Memory B cell (primary cell): ENCODE data around the gene VSTM4.

ENCODE experiments used
- ATAC-seq: fragments of 150-1000 bp; cut with Tn5 transposase; 2 replicates; pipeline ENCODE4 v1.10.0; 2021; ENCODE audit warnings: low read depth, mild to moderate bottlenecking, moderate library complexity
- DNase-seq, 2 donors: peaks; one replicate each; pipeline ENCODE4 v3.0.0; 2022; ENCODE audit warnings: low spot score in 2 of 2
- H3K27ac Mint-ChIP-seq: one replicate; pipeline ENCODE4 v1.8.0; 2022; ENCODE audit warnings: mild to moderate bottlenecking, moderate library complexity, mixed read lengths
- H3K27me3 Mint-ChIP-seq: one replicate; pipeline ENCODE4 v1.8.0; 2022; ENCODE audit warnings: mixed read lengths
- H3K36me3 Mint-ChIP-seq: one replicate; pipeline ENCODE4 v1.8.0; 2022; ENCODE audit warnings: mild to moderate bottlenecking, mixed read lengths
- H3K4me1 Mint-ChIP-seq: one replicate; pipeline ENCODE4 v1.8.0; 2022; ENCODE audit warnings: mixed read lengths
- H3K4me3 Mint-ChIP-seq: one replicate; pipeline ENCODE4 v1.8.0; 2022; ENCODE audit warnings: mild to moderate bottlenecking, moderate library complexity, mixed read lengths
- H3K9me3 Mint-ChIP-seq: one replicate; pipeline ENCODE4 v1.8.0; 2022; ENCODE audit warnings: mixed read lengths

VSTM4 gene

DNA sequence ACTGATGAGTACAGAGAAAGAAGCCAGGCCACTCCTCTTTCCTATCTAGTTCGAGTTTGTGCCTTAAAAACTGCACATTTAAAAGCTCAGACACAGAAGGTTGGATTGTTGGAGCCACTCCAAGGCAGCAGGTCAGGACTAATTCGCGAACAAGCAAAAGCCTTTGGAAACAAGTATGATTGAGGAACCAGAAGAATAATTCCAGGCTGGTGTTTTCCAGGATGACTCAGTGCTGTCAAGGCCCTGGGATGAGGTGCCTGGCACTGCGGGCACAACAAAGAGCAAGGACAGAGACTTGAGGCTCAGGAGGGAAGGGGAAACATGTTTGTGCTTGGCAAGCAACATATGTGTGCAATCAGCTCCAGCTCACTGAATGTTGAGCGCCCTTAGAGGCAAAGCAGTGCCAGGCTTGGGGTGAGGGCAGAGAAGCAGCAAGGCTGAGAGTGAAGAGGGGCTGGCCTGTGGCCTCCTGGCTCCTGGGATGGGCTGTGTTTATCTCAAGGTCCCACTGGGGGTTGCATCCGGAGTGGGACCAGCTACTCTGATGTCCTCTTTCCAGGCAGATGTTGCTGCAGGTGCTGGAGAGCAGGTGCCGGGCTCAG, 44.1 kb downstream of the VSTM4 start:
- Mint-ChIP-seq H3K27ac (no peak overlapping the region), H3K9me3 (no peaks in the 10 kb centered on the region), H3K36me3 (no peaks in the 10 kb centered on the region), H3K4me1 (no peaks in the 10 kb centered on the region), H3K4me3 (no peak overlapping the region), H3K27me3 (peaks cover 9% of the 10 kb centered on the region)
- ATAC-seq: no peak
- peak in 1 of 2 donors; percentile 5 for DNase-seq

DNA sequence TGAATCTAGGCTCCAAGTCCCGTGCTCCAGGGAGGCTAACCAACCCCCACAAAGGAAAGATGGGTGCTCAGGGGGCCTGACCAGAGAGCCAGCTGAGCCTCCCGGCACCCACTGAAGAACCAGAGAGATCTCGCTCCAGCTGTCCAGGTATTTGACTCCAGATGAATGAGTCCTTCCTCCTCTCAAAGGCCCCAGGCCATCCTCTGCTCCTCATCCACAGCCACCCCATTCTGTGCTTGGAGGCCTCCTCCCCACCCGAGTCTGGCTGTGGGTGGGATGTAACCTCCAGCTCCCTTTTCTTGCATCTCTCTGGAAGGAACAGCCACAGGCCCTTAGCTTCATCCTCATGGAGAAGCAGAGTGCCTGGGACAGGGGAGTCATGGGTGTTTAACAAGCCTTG, 44.6 kb downstream of the VSTM4 start:
- no peak for ATAC-seq

DNA sequence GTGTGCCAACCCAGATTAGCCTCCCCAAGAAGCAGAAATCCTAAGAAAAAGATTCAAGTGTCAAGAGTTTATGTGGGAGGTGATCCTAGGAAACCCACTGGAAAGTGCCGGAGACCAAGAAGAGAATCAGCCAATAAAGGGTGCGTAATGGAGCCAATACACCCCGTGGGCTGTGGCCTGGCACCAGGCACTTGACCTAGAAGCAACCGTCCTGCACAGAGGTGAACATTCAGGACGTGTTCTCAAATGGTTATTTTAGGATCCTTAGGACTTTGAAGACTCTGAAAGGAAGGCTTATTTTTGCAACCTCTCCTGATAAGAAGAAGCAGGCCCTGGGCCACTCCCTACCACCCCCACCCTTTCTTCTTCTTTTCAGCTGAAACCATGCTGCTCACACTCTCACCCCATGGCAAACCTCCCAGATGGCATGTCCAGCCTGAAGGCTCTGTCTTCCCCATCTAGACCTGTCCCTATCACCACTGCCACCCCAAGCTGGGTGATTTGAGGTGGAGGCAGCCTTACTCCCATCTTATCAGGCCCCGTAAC, 46.6 kb downstream of the VSTM4 start:
- H3K9me3 Mint-ChIP-seq: no peaks in the 10 kb centered on the region
- no peaks in the 10 kb centered on the region for H3K4me1 Mint-ChIP-seq
- H3K36me3 Mint-ChIP-seq: no peaks in the 10 kb centered on the region
- no peak overlapping the region for H3K27ac Mint-ChIP-seq
- DNase-seq (peak in 1 of 2 donors; percentile 2), ATAC-seq (no peak)
- H3K4me3 Mint-ChIP-seq: no peak overlapping the region
- H3K27me3 Mint-ChIP-seq: peaks cover 4% of the 10 kb centered on the region

More for the DNA sequence above, 44.6 kb downstream of the VSTM4 start:
- Mint-ChIP-seq H3K27me3 (peaks cover 5% of the 10 kb centered on the region), H3K4me1 (no peaks in the 10 kb centered on the region), H3K9me3 (no peaks in the 10 kb centered on the region), H3K36me3 (no peaks in the 10 kb centered on the region), H3K4me3 (no peak overlapping the region), H3K27ac (no peak overlapping the region)
- DNase-seq: peak in 1 of 2 donors; percentile 3

DNA sequence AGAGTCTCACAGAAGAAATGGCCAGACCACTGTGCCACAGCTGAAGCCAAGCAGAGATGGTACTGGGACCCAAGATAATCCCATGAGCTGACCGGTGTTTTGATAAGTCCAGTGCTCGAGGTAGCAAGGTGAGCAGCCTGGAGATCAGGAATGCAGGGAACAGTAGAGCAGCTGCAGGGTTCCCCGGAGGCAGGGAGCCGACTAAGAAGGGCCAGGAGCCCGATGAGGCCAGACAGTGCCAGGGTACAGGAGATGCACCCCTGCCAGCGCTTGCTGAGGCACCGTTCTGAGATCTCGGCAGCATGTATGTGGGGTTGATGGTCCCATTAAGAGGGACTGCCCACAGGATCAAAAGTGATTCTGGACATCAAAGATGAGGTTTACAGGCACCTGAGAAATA, 47.1 kb downstream of the VSTM4 start:
- Mint-ChIP-seq H3K36me3 (no peaks in the 10 kb centered on the region), H3K27ac (no peak overlapping the region), H3K4me1 (no peaks in the 10 kb centered on the region), H3K9me3 (peaks cover 3% of the 10 kb centered on the region), H3K27me3 (peaks cover 4% of the 10 kb centered on the region), H3K4me3 (no peak overlapping the region)
- DNase-seq (no peak), ATAC-seq (no peak)

DNA sequence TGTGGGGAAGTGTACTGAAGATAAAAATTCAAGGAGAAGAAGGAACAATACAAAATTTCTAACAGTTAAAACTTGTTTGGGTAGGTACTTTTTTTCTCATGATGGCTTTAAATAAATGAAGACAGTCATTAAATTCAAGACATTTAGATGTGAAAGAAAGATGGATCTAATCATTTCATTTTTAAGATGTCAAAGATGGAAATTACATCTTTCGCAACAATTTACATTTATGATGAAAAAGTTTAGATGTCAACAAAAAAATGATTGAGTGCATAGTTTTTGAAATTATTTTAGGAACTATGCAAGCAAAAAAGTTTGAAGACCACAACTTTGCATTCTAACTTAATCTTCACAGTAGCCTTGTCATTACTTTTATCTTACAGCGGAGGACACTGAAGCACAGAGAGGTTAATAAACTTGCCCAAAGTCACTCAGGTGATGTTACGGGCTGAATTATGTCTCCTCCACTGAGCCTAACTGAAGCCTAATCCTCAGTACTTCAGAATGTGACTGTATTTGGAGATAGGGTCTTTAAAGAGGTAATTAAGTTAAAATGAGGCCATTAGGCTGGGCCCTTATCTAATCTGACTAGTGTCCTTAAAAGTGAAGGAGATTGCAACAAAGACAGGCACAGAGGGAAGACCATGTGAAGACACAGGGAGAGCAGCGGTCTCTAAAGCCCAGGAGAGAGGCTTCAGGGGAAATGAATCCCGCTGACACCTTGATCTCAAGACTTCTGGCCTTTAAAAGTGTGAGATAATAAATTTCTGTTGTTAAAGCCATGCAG, 48.2 kb downstream of the VSTM4 start:
- DNase-seq (no peak), ATAC-seq (no peak)
- Mint-ChIP-seq H3K36me3 (peaks cover under 1% of the 10 kb centered on the region), H3K4me1 (no peaks in the 10 kb centered on the region), H3K9me3 (peaks cover 6% of the 10 kb centered on the region), H3K27ac (no peak overlapping the region), H3K27me3 (peaks cover 5% of the 10 kb centered on the region), H3K4me3 (no peak overlapping the region)

DNA sequence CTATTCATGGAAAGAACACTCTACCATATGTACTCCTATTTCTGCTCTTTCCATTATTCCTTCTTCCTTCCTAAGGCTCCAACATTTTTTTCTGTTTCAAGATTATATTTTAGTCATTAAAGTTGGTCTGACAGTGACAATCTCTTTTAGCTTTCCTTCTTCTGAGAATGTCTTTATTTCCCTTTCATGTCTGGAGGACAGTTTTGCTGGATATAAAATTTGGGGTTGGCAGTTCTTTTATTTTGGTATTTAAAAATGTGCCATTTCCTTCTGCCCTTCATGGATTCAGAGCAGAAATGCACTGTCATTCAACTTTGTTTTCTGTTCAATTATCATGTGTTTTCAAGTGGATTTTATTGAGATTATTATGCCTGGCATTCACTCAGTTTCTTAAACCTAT, 53.1 kb downstream of the VSTM4 start:
- DNase-seq (no peak), ATAC-seq (no peak)
- no peaks in the 10 kb centered on the region for H3K4me1 Mint-ChIP-seq
- peaks cover 11% of the 10 kb centered on the region for H3K27me3 Mint-ChIP-seq
- no peak overlapping the region for H3K27ac Mint-ChIP-seq
- peaks cover 2% of the 10 kb centered on the region for H3K36me3 Mint-ChIP-seq
- H3K4me3 Mint-ChIP-seq: no peak overlapping the region
- peaks cover 12% of the 10 kb centered on the region for H3K9me3 Mint-ChIP-seq

DNA sequence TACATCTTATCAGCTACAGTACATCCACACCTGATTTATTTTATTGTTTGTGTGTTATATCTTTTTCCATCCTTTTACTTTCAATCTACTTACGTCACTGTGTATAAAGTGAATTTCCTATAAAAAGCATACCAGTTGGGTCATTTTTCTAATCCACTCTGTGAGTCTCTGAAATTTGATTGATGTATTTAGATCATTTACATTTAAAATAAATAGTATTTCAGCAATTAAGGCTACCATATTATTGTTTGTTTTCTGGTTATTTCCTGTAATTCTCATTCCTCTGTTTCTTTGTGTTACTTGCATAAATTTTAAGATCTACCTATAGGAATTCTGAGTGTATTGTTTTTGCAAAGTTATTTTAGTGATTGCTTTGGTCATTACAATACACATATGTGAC, 53.7 kb downstream of the VSTM4 start:
- Mint-ChIP-seq H3K27ac (no peak overlapping the region), H3K9me3 (peaks cover 12% of the 10 kb centered on the region), H3K4me1 (no peaks in the 10 kb centered on the region), H3K36me3 (peaks cover 2% of the 10 kb centered on the region), H3K27me3 (peaks cover 11% of the 10 kb centered on the region), H3K4me3 (no peak overlapping the region)
- ATAC-seq (no peak), DNase-seq (no peak)

DNA sequence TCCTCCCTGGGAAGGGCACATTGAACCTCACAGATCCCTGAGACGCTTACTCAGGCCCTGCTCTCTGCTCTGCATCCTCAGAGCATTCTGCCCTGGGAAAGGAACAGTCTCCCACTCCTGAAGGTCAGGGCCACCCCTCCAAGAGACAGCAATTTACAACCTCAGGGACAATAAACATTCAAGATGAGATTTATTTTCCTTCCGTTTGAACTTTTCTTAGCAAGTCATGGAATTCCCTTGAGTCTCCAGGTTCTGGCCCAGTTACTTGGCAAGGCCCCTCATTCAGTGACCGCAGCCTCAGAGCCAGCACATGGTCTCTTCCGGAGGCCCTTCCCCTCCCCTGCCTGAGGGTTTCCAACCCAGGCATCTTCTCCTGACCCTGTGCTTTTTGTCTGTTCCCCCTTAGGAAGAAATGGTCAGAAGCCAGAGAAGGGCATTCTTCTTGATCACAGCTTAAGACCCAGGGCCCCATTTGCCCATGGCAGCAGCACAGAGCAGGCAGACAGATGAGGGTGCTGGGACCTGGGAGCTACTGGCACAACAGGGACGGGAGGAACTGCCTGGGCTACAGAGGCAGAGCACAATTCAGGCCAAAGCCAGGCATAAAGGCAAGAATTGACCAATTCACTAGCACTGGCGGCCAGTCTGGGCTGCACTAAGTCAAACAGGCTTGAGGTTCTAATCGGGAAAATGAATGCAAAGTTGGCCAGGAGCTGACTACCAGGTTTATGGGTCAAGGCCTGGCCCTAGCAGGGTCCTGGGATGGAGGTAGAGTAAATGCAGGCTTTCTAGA, 56.7 kb downstream of the VSTM4 start:
- Mint-ChIP-seq H3K36me3 (peaks cover 2% of the 10 kb centered on the region), H3K4me3 (no peak overlapping the region), H3K27ac (no peak overlapping the region), H3K9me3 (peaks cover 12% of the 10 kb centered on the region), H3K27me3 (peaks cover 13% of the 10 kb centered on the region), H3K4me1 (no peaks in the 10 kb centered on the region)
- ATAC-seq (no peak), DNase-seq (no peak)

- Mint-ChIP-seq H3K27ac (no peak overlapping the region), H3K27me3 (peaks cover 13% of the 10 kb centered on the region), H3K4me3 (no peak overlapping the region), H3K4me1 (no peaks in the 10 kb centered on the region), H3K36me3 (peaks cover 2% of the 10 kb centered on the region), H3K9me3 (peaks cover 6% of the 10 kb centered on the region)
- DNase-seq: no peak
- ATAC-seq: no peak
These were observed 58.0 kb downstream of the VSTM4 start for GRCh38 chr10:49057231-49057880.

DNA sequence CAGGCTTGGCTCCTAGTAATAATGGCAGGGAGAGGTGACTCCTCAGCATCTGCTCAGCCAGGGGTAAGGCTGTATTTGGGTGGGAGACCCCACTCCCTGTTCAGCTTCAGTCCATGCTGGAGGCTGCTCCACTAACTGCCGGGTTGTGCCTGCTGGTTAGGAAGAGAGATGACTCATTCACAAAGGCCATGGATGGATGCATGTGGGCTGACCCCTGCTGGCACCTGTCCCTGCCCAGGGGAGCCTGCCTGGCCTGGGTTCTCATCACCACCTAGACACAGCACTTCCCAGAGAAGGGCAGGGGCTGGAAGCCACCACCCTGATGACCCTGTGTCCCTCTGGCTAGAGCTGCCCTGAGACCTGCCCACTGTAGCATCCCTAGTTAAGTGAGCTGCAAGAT, 59.0 kb downstream of the VSTM4 start:
- H3K4me3 Mint-ChIP-seq: no peak overlapping the region
- no peaks in the 10 kb centered on the region for H3K4me1 Mint-ChIP-seq
- DNase-seq (no peak), ATAC-seq (no peak)
- H3K27ac Mint-ChIP-seq: no peak overlapping the region
- H3K9me3 Mint-ChIP-seq: peaks cover under 1% of the 10 kb centered on the region
- peaks cover 11% of the 10 kb centered on the region for H3K27me3 Mint-ChIP-seq
- no peaks in the 10 kb centered on the region for H3K36me3 Mint-ChIP-seq

- Mint-ChIP-seq H3K4me1 (no peaks in the 10 kb centered on the region), H3K9me3 (no peaks in the 10 kb centered on the region), H3K27me3 (peaks cover 12% of the 10 kb centered on the region), H3K4me3 (no peak overlapping the region), H3K27ac (no peak overlapping the region), H3K36me3 (no peaks in the 10 kb centered on the region)
- ATAC-seq: no peak
- DNase-seq: no peak
These were observed 60.0 kb downstream of the VSTM4 start for GRCh38 chr10:49055221-49055849.

- DNase-seq: no peak
- H3K36me3 Mint-ChIP-seq: no peaks in the 10 kb centered on the region
These were observed 60.6 kb downstream of the VSTM4 start for GRCh38 chr10:49054753-49055152.

DNA sequence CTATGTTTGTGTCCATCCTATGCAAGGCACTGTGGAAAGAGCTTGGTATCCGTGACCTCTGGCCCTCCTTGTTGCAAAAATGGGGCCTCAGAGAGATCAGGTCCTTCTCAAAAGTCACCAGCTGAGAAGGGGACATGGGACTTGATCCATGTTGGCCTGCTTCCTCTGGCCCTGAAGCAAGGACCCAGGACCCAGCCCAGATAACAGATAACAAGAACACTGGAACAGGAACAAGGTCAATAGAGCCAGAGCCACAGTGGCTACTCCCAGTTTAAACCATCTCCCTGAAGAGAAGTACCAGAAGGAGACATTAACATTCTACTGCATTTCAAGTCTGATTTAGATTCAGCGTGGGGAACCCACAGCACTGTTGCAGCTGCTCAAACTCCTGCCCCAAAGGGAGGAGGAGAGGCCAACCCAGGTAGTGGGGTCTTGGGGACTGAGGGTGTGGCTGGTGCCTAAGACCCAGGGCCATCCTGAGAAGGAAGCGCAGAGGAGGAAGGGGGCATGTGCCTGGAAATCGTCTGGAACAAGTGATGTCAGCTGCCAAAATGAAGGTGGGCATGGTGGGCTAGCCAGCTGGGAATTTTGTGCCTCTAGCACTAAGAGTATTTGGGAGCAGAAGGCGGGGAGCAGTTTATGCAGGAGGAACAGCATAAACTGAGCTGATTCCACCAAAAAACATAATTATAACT, 61.2 kb downstream of the VSTM4 start:
- Mint-ChIP-seq H3K9me3 (no peaks in the 10 kb centered on the region), H3K27me3 (peaks cover 12% of the 10 kb centered on the region), H3K36me3 (no peaks in the 10 kb centered on the region), H3K4me1 (no peaks in the 10 kb centered on the region), H3K27ac (no peak overlapping the region), H3K4me3 (no peak overlapping the region)
- no peak for ATAC-seq
- DNase-seq: no peak

More at GRCh38 chr10:49054753-49055152, 60.6 kb downstream of the VSTM4 start:
- no peaks in the 10 kb centered on the region for H3K4me1 Mint-ChIP-seq
- H3K27me3 Mint-ChIP-seq: peaks cover 12% of the 10 kb centered on the region
- ATAC-seq: no peak
- no peak overlapping the region for H3K27ac Mint-ChIP-seq
- no peak overlapping the region for H3K4me3 Mint-ChIP-seq
- H3K9me3 Mint-ChIP-seq: no peaks in the 10 kb centered on the region
